Transverse colon (tissue), 4 donors: Measurements from ENCODE around the gene UBASH3A. TPM values are rescaled to one million over a fixed set of nuclear protein-coding genes. Genes with fewer than 3 reads are reported as not detected.

ENCODE experiments used
- DNase-seq: peaks from one replicate; pipeline ENCODE4 v3.0.0-alpha.2; 2019
- H3K27ac ChIP-seq, 4 donors: fragments of 200-600 bp; sonication (generic); 2 replicates each; pipeline ENCODE4 v1.5.1; 2016 to 2018; ENCODE audit warnings: inconsistent platforms in 4 of 4
- H3K27me3 ChIP-seq: fragments of 200-600 bp; sonication (generic); 2 replicates; pipeline ENCODE4 v1.5.1; 2017; ENCODE audit warnings: inconsistent platforms
- H3K36me3 ChIP-seq, 4 donors: fragments of 200-600 bp; sonication (generic); 2 replicates each; pipeline ENCODE4 v1.5.1; 2017 to 2019; ENCODE audit warnings: inconsistent platforms in 4 of 4
- H3K4me1 ChIP-seq, 4 donors: fragments of 200-600 bp; sonication (generic); 2 replicates each; pipeline ENCODE4 v1.5.1; 2017 to 2020; ENCODE audit warnings: inconsistent platforms in 4 of 4
- H3K4me3 ChIP-seq, 4 donors: fragments of 200-600 bp; sonication (generic); 1 replicate in 1 of 4; 2 replicates in 3 of 4; pipeline versions ENCODE4 v1.5.1 to v1.6.1; 2017 to 2019; ENCODE audit warnings: inconsistent platforms in 4 of 4
- H3K9me3 ChIP-seq, 2 donors: fragments of 200-600 bp; sonication (generic); 2 replicates each; pipeline ENCODE4 v1.5.1; 2017 to 2019; ENCODE audit warnings: inconsistent platforms in 2 of 2
- CTCF ChIP-seq, 5 experiments: fragments of 200-600 bp in 3 of 5; fragments of 450-650 bp in 2 of 5; sonication (generic) in 3 of 5; IDR thresholded peaks; 1 replicate in 2 of 5; 2 replicates in 3 of 5; pipeline ENCODE4 v1.5.1; 2016 to 2017; ENCODE audit warnings: antibody characterized with exemption in 5 of 5, inconsistent platforms in 3 of 5, mild to moderate bottlenecking in 2 of 5, moderate library complexity in 1 of 5
- EP300 ChIP-seq: sonication (generic); formaldehyde crosslinking; IDR thresholded peaks from one replicate; pipeline ENCODE4 v1.6.1; 2017; ENCODE audit warnings: antibody characterized with exemption, low read depth
- POLR2A ChIP-seq: fragments of 450-650 bp; IDR thresholded peaks from one replicate; pipeline ENCODE4 v1.6.1; 2016; ENCODE audit warnings: antibody characterized with exemption, mild to moderate bottlenecking, moderate library complexity
- POLR2AphosphoS5 ChIP-seq, 3 donors: sonication (generic); formaldehyde crosslinking; IDR thresholded peaks; one replicate each; pipeline ENCODE4 v1.6.1; 2016; ENCODE audit warnings: antibody characterized with exemption in 3 of 3
- WGBS, 2 donors: methylation state at CpG; one replicate each; pipeline ENCODE4 v1.1.5; 2018; ENCODE audit warnings: low coverage in 1 of 2; 5-methylcytosine and 5-hydroxymethylcytosine counted together
- in situ Hi-C, 4 donors: fragments of 200-750 bp; cut with MboI; loops; one replicate each; pipeline versions ENCODE4 v1.15.0 to v1.15.1; 2017; ENCODE audit warnings: low sequenced_read_pairs in 3 of 4, low pct_ligation_motif_present in 1 of 4, low pct_unique_long_range_greater_than_20kb in 1 of 4
- intact Hi-C: fragments of 100-400 bp; cut with DNase I; formaldehyde crosslinking; loops from one replicate; pipeline ENCODE4 v1.15.1; 2023; ENCODE audit warnings: low total_unique reads
- total RNA-seq, 4 donors: library from RNA; depleted of rRNA; stranded (reverse); fragments of >200 nt; gene quantifications; one replicate each; pipeline ENCODE4 v1.1.0, GENCODE V29; 2016

The UBASH3A gene
- total RNA-seq, 4 donors from 2014 or later = 0.37 to 3.0 (median 0.82) TPM; not detected in 1

- DNase-seq = no peak
- in situ Hi-C loops = no loop called here
- H3K4me3 ChIP-seq = no peak overlapping the region
- intact Hi-C loops = no loop called here
- no peaks in the 10 kb centered on the region for H3K9me3 ChIP-seq
- 74% methylated on average over 6 of the region's 6 CpGs; no CpG with 5 or more reads in 1 of the 2 donors for WGBS, 2 donors
- H3K27me3 ChIP-seq = peaks cover 9% of the 10 kb centered on the region
- H3K36me3 ChIP-seq = no peaks in the 10 kb centered on the region
- TF ChIP-seq POLR2A = no peak
- TF ChIP-seq EP300 = no peak
- no peak for TF ChIP-seq CTCF (IDR thresholded peaks at IDR 0.05)
- no peak for TF ChIP-seq POLR2AphosphoS5 (IDR thresholded peaks at IDR 0.05)
- peak overlapping the region in 2 of 4 donors; percentile 8 to 73 for H3K27ac ChIP-seq
- peaks cover 0 to 23% (median 12%) of the 10 kb centered on the region in 4 donors for H3K4me1 ChIP-seq
Measured at GRCh38 chr21:42365770-42366169, 37.9 kb upstream of the UBASH3A start.

DNA sequence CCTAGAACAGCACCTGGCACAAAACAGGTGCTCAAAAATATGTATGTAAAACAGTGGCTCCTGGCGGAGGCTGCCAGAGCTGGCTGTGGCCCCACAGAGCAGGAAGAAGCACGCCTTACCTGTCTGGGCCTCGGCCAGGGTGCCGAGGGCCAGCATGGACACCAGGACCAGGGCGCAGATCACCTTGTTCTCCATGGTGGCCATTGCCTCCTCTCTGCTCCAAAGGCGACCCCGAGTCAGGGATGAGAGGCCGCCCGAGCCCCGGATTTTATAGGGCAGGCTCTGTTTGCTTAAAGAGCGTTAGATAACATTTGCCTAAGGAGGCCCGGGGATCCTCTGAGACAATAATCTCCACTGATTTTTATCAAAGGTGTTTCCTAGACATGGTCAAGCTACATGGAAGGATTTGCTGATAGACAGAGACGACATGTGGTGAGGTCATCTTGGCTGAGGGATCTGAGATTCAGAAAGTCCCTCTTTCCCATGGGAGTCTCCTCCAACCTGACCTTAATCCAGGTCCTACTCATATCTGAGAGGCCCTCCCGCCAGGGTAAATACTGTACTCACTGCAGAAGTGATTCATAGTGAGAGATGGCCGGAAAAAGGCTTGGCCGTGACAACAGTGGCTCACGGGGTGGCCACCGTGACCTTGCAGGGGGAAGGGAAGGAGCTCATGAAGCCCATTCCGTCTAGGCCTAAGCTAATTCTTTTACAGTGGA lies 37.3 kb upstream of the UBASH3A start, which contains the start of gene TFF1:
TFF1 (minus strand) TSS at position 244 of the 719 bp plus-strand sequence; CDS start at position 204, 40 bp downstream.
- no peak for TF ChIP-seq EP300
- no peak for TF ChIP-seq POLR2AphosphoS5 (IDR thresholded peaks at IDR 0.05)
- TF ChIP-seq POLR2A = no peak
- no peak for TF ChIP-seq CTCF (IDR thresholded peaks at IDR 0.05)
- Histone ChIP-seq H3K27me3 (peaks cover 9% of the 10 kb centered on the region), H3K4me3 (no peak within 1 kb of the TSS), H3K27ac (peak within 1 kb of the TSS; percentile 17 to 73 (median 56)), H3K4me1 (peaks cover 0 to 23% (median 12%) of the 10 kb centered on the region in 4 donors), H3K9me3 (no peaks in the 10 kb centered on the region), H3K36me3 (no peaks in the 10 kb centered on the region)
- in situ Hi-C loops = no loop called here
- intact Hi-C loops = no loop called here
- WGBS, 2 donors = 47 to 70% methylated on average over 2 to 15 of the region's 19 CpGs
- peak; percentile 66 for DNase-seq

DNA sequence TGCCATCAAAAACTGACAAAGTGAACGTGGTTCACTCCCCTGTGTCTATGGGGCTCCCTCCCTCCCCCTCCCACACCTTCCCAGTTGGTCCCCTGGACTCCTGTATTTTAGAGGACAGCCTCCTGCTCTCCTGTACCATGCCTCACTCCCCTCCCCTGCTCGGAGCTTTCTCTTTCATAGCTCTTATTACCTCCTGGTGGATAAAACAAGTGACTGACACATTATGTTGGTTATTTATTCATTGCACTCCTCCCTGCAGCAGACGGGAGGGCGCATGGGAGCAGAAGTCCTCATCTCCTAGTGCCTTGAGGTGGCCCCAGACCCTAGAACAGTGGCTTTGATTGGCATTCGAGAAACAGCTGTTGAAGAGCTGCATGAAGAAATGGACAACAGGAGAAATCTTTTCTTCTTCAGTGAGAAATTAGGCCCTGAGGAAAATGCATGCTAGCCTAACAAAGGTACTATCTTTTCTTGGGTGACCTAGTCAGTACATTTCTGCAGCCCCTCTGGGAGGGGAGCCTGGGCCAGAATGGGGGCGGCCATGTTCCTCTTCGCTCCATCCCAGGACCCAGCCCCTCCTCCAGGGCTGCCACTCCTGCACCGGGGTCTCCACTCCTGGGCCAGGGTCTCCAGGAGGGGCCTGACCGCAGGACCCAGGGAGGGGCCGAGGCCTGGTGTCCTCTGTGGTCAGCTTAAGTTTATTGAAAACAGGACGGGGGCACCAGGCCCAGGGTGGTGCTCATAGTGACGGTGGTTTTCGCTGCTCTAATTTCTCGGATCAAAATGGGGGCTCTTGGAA lies 36.1 kb upstream of the UBASH3A start:
- TF ChIP-seq POLR2A = no peak
- TF ChIP-seq CTCF (IDR thresholded peaks at IDR 0.05) = peak in 1 of 5 experiments; percentile 22
- no peak for TF ChIP-seq POLR2AphosphoS5 (IDR thresholded peaks at IDR 0.05)
- H3K4me1 ChIP-seq = peaks cover 0 to 23% (median 12%) of the 10 kb centered on the region in 4 donors
- H3K9me3 ChIP-seq = no peaks in the 10 kb centered on the region
- intact Hi-C loops (no loop called here), in situ Hi-C loops (no loop called here)
- H3K36me3 ChIP-seq = no peaks in the 10 kb centered on the region
- no peak for DNase-seq
- peaks cover 9% of the 10 kb centered on the region for H3K27me3 ChIP-seq
- H3K4me3 ChIP-seq = no peak overlapping the region
- WGBS, 2 donors = 79 to 81% methylated on average over 7 to 14 of the region's 14 CpGs
- H3K27ac ChIP-seq = peak overlapping the region in 3 of 4 donors; percentile 17 to 73 (median 73)

DNA sequence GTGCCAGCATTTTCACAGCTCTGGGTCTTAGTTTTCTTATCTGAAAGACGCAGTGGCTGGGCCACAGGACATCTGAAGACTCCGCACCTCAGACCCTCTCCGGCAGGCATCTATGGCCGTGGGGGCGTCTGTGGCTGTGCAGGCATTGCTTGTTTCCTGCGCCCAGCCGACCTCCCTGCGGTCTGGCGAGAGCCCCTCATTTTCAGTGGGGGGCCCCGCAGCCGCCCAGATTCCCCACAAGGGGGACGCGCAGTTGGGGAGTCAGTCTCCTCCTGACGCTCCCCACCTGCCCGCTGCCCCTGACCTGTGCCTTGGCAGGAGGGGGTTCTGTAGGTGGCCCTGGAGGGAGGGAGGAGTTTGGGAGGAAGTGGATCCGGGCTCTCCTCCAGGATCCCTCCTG lies 33.9 kb upstream of the UBASH3A start:
- H3K27me3 ChIP-seq = no peaks in the 10 kb centered on the region
- no peak overlapping the region for H3K27ac ChIP-seq
- no peak for DNase-seq
- no peaks in the 10 kb centered on the region for H3K36me3 ChIP-seq
- 85% methylated on average over 16 of the region's 16 CpGs; no CpG with 5 or more reads in 1 of the 2 donors for WGBS, 2 donors
- TF ChIP-seq EP300 (no peak), CTCF (IDR thresholded peaks at IDR 0.05) (no peak), POLR2A (no peak), POLR2AphosphoS5 (IDR thresholded peaks at IDR 0.05) (no peak)
- intact Hi-C loops = no loop called here
- no peaks in the 10 kb centered on the region for H3K9me3 ChIP-seq
- H3K4me3 ChIP-seq = no peak overlapping the region
- peaks cover 0 to 25% (median 12%) of the 10 kb centered on the region in 4 donors for H3K4me1 ChIP-seq
- in situ Hi-C loops = loop anchor here in 1 of 4 donors (5.0 kb wide), 1 partner anchor 48 kb away; no protein-coding TSS in a partner anchor
